Brain microvascular endothelial cell (primary cell): ENCODE data around the gene HEPHL1.

ENCODE experiments used
- DNase-seq: peaks from one replicate; pipeline ENCODE4 v3.0.0-alpha.2; 2020
- H3K27ac ChIP-seq: fragments of 250-450 bp; sonication (Bioruptor Pico); 2 replicates; pipeline ENCODE4 v1.5.1; 2020; ENCODE audit warnings: mild to moderate bottlenecking, moderate library complexity
- H3K27me3 ChIP-seq: fragments of 250-450 bp; sonication (Bioruptor Pico); replicated peaks from 2 replicates; pipeline ENCODE4 v1.5.1; 2020; ENCODE audit warnings: mild to moderate bottlenecking
- H3K36me3 ChIP-seq: fragments of 250-450 bp; sonication (Bioruptor Pico); replicated peaks from 2 replicates; pipeline ENCODE4 v1.5.1; 2020; ENCODE audit warnings: mild to moderate bottlenecking
- H3K4me3 ChIP-seq: 2 replicates; pipeline ENCODE4 v1.5.1; 2011; ENCODE audit warnings: low read depth, mild to moderate bottlenecking, control low read depth, low read length, moderate library complexity
- in situ Hi-C: cut with HindIII; loops from 2 replicates; pipeline ENCODE4 v1.10.0; 2017; ENCODE audit warnings: low sequenced_read_pairs, low pct_ligation_motif_present
- TF ChIP-seq, protein P1 (sequence below): IDR thresholded peaks from 2 replicates; pipeline ENCODE4 v1.5.1; 2011; ENCODE audit warnings: low read depth, mild to moderate bottlenecking, moderate library complexity, low read length, control low read depth, inconsistent platforms; ENCODE audit errors: missing control alignments

HEPHL1 gene

GRCh38 chr11:94129512-94130297 is 108.6 kb downstream of the HEPHL1 start:
- TF ChIP-seq, protein P1, sequence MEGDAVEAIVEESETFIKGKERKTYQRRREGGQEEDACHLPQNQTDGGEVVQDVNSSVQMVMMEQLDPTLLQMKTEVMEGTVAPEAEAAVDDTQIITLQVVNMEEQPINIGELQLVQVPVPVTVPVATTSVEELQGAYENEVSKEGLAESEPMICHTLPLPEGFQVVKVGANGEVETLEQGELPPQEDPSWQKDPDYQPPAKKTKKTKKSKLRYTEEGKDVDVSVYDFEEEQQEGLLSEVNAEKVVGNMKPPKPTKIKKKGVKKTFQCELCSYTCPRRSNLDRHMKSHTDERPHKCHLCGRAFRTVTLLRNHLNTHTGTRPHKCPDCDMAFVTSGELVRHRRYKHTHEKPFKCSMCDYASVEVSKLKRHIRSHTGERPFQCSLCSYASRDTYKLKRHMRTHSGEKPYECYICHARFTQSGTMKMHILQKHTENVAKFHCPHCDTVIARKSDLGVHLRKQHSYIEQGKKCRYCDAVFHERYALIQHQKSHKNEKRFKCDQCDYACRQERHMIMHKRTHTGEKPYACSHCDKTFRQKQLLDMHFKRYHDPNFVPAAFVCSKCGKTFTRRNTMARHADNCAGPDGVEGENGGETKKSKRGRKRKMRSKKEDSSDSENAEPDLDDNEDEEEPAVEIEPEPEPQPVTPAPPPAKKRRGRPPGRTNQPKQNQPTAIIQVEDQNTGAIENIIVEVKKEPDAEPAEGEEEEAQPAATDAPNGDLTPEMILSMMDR, result no peak
- Histone ChIP-seq H3K4me3 (peak overlapping the region; percentile 95), H3K27ac (peak overlapping the region; percentile 79), H3K27me3 (no peaks in the 10 kb centered on the region), H3K36me3 (no peaks in the 10 kb centered on the region)
- in situ Hi-C loops, result no loop called here
- DNase-seq, result no peak

GRCh38 chr11:94130298-94131046 is 109.3 kb downstream of the HEPHL1 start:
- H3K27ac ChIP-seq, result peak overlapping the region; percentile 79

DNA sequence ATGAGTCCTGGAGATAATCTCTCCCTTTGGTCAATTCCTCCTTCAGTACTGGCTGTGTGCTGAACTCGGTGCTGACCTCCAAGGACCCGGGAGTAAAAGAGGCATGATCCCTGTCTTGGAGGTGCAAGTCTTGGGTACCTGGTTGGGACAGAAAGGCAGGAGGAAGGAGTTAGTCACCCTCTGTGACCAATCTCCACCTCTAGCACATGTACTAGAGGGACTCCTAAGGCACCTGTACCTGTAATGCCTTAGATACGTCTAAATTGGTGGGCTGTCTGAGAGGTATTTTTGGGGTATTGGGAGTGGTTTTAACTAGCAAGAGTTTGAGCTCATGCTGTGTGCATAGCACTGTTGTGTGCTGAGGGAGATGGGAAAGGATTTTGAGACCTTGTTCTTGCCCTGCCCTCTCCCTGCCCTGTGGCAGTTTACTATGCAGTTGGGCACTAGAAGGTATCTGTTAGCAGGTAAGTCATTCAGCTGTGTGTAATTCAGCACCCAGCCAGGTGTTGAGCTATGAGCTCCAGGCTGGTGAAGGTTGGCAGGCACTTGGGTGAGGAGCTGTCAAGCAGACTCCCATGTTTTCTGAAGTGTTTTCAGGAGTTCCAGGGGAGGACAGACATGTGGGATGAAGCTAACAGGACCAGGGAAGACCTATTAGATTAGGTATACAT is 110.0 kb downstream of the HEPHL1 start:
- peak overlapping the region; percentile 95 for H3K4me3 ChIP-seq
- in situ Hi-C loops, result no loop called here
- no peaks in the 10 kb centered on the region for H3K36me3 ChIP-seq
- no peak for DNase-seq
- no peaks in the 10 kb centered on the region for H3K27me3 ChIP-seq
- TF ChIP-seq, protein P1, result no peak
- peak overlapping the region; percentile 31 for H3K27ac ChIP-seq

More at GRCh38 chr11:94130298-94131046, 109.3 kb downstream of the HEPHL1 start:
- Histone ChIP-seq H3K4me3 (peak overlapping the region; percentile 95), H3K36me3 (no peaks in the 10 kb centered on the region), H3K27me3 (no peaks in the 10 kb centered on the region)
- in situ Hi-C loops, result no loop called here
- TF ChIP-seq, protein P1, result no peak
- DNase-seq, result peak; percentile 57

DNA sequence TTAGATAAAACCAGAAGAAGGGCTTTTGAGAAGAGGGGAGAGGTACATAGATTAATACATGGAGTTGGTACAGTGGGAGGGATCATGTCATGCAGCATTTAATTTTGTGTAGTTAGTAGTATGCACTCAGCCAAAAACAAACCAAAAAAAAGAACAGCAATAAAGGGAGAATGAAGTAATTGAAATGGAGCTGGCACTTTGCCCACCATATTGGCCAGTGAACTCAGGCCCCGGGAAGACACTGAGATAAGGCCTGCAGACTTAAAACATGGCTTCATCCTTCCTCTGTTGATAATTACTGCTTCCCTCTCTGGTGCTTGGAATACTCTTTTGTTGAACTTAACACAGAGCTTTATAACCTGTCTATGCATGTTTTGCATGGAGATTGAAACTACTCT is 110.6 kb downstream of the HEPHL1 start:
- DNase-seq, result no peak
- in situ Hi-C loops, result no loop called here
- peak overlapping the region; percentile 17 for H3K27ac ChIP-seq
- TF ChIP-seq, protein P1, result no peak
- no peak overlapping the region for H3K4me3 ChIP-seq
- no peaks in the 10 kb centered on the region for H3K36me3 ChIP-seq
- no peaks in the 10 kb centered on the region for H3K27me3 ChIP-seq

DNA sequence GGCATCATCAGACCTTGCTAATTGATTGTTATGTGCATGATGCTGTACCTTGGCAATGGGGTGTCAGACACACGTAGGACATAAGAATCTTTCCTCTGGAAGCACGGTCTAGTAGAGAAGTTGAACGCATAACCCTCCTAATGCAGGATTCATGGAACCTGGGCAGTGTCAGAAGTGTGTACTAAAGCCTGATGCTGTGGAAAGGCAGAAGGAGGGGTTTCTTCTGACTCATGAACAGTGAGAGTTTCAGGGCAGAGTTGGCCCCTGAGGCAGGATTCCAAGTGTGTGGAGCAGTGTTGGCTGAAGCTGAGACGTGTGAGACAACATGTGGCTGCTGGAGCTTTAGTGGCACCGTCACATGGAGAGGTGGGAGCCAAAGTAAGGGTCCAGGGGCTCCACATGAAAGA is 111.0 kb downstream of the HEPHL1 start:
- peak; percentile 83 for DNase-seq

More for the DNA sequence above, 111.0 kb downstream of the HEPHL1 start:
- H3K4me3 ChIP-seq, result no peak overlapping the region
- no peaks in the 10 kb centered on the region for H3K27me3 ChIP-seq
- peak overlapping the region; percentile 17 for H3K27ac ChIP-seq
- TF ChIP-seq, protein P1, result no peak
- no peaks in the 10 kb centered on the region for H3K36me3 ChIP-seq
- in situ Hi-C loops, result no loop called here
